Mucosa of rectum (tissue), 2 donors: ENCODE measurements around the gene TOP2A.

ENCODE experiments used
- H3K27ac ChIP-seq, 2 donors: one replicate each; pipeline ENCODE4 v1.7.0; 2013; ENCODE audit warnings: inconsistent platforms in 2 of 2, low read depth in 2 of 2, low read length in 2 of 2
- H3K27me3 ChIP-seq, 2 donors: one replicate each; pipeline ENCODE4 v1.7.0; 2013; ENCODE audit warnings: low read length in 2 of 2; ENCODE audit not compliant: control insufficient read depth in 2 of 2, insufficient read depth in 2 of 2
- H3K36me3 ChIP-seq, 2 donors: one replicate each; pipeline ENCODE4 v1.7.0; 2013; ENCODE audit warnings: low read length in 2 of 2; ENCODE audit not compliant: control insufficient read depth in 2 of 2, insufficient read depth in 2 of 2
- H3K4me1 ChIP-seq, 2 donors: one replicate each; pipeline ENCODE4 v1.7.0; 2013; ENCODE audit warnings: low read length in 2 of 2, mild to moderate bottlenecking in 1 of 2; ENCODE audit not compliant: control insufficient read depth in 2 of 2, insufficient read depth in 2 of 2
- H3K4me3 ChIP-seq, 2 donors: one replicate each; pipeline ENCODE4 v1.7.0; 2013; ENCODE audit warnings: low read length in 2 of 2
- H3K9ac ChIP-seq, 2 donors: one replicate each; pipeline ENCODE4 v1.7.0; 2013; ENCODE audit warnings: low read length in 2 of 2, low read depth in 1 of 2, mild to moderate bottlenecking in 1 of 2
- H3K9me3 ChIP-seq, 2 donors: one replicate each; pipeline ENCODE4 v1.7.0; 2013; ENCODE audit warnings: low read length in 2 of 2; ENCODE audit not compliant: control insufficient read depth in 2 of 2
- donor health status: healthy.
- donor health status: Normal muscosa, but diverticular disease.

TOP2A gene

DNA sequence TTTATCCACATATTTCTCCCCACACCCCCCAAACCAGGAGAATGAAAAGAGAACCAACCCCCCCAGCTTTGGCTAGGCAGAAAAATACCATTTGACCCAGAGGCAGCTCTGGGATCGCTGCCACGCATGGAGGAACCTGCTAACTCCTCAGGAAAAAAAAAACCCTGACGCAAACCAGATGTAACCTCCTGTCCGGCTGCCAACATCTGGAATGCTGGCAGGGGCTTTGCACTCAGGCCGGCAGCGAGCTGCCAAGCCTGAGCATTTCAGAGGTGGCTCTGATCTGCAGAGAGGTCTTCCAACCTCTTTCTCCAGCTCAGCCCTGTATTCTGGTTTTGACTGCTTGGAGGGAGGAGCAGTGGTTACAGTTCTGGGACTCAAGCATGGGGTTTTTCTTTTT lies 33.7 kb upstream of the TOP2A start:
- H3K36me3 ChIP-seq: peaks cover 29 to 34% of the 10 kb centered on the region in 2 donors
- H3K27me3 ChIP-seq: no peaks in the 10 kb centered on the region
- peaks cover 37 to 49% of the 10 kb centered on the region in 2 donors for H3K4me1 ChIP-seq
- H3K9me3 ChIP-seq: no peaks in the 10 kb centered on the region
- H3K9ac ChIP-seq: peak overlapping the region in 1 of 2 donors; percentile 15
- no peak overlapping the region for H3K4me3 ChIP-seq
- H3K27ac ChIP-seq: peak overlapping the region in 1 of 2 donors; percentile 42

DNA sequence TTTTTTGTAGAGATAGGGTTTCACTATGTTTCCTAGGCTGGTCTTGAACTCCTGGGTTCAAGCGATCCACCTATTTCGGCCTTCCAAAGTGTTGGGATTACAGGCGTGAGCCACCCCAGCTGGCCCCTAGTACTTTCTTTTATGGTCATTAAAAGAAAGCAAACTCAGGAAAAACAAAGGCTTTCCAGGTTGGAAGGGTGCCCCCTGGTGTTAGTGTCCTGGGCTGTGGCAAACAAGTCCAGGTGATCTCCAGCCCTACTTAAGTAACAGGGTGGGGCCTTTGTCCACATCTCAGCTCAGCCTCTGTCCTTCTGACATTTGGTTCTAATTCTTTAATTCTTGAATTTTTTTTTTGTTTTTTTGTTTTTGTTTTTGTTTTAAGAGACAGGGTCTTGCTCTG lies 32.5 kb upstream of the TOP2A start:
- Histone ChIP-seq H3K4me3 (no peak overlapping the region), H3K36me3 (peaks cover 21 to 26% of the 10 kb centered on the region in 2 donors), H3K27me3 (no peaks in the 10 kb centered on the region), H3K27ac (peak overlapping the region; percentile 18 to 75), H3K9me3 (no peaks in the 10 kb centered on the region), H3K4me1 (peaks cover 48 to 60% of the 10 kb centered on the region in 2 donors), H3K9ac (no peak overlapping the region)

DNA sequence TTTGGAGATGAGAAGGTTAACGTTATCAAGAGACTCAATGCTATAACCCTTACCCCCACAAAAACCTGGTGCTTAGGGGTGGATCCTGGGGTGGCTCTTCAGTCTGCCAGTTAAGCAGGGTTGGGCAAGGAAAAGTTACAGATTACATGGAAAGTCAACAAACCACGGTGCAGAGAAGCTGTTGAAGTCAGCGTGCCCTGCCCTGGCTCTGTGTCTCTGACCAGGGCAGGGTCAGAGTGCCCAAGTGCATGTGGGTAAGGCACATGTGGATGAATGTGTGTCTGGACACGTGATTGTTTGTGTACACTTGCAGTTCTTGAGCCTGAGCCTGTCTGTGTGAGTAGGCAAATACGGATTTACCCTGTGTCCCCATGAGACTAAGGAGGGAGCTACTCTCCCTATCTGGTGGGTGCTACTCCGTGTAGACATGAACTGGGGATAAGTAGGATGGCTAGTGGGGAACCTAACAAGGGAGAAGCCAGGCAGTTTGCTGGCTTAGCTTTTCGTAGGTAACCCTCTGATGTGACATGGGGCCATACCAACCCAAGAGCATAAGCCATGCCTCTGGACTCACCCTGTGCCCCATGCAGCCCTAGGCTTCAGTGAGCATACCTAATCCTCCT lies 31.1 kb upstream of the TOP2A start:
- peak overlapping the region; percentile 84 to 92 for H3K27ac ChIP-seq
- no peaks in the 10 kb centered on the region for H3K9me3 ChIP-seq
- peak overlapping the region; percentile 20 to 38 for H3K4me3 ChIP-seq
- no peaks in the 10 kb centered on the region for H3K27me3 ChIP-seq
- peak overlapping the region; percentile 63 to 72 for H3K9ac ChIP-seq
- H3K36me3 ChIP-seq: peaks cover 11 to 16% of the 10 kb centered on the region in 2 donors
- H3K4me1 ChIP-seq: peaks cover 54 to 69% of the 10 kb centered on the region in 2 donors

DNA sequence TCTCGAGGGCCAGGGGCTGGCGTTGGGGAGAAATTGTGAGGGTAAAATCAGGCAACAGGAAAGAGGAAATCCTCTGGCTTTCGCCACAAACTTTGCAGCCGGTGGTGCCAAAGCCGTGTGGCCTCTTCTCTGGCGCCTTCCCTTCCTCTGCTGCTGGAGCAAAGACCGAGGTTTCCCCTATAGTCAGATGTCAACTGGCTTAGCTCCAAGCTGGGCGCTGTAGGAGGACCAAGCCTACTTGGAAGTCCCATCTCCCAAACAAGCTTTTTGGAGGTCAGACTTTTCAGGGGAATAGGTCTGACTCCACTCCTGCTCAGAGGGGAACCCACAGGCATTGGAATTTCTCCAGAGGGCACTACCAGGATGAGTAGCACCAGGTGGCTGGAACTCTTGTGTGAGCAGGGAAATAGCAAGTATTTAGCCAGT lies 30.5 kb upstream of the TOP2A start:
- no peaks in the 10 kb centered on the region for H3K27me3 ChIP-seq
- H3K4me3 ChIP-seq: peak overlapping the region; percentile 20 to 38
- peaks cover 6 to 11% of the 10 kb centered on the region in 2 donors for H3K36me3 ChIP-seq
- no peaks in the 10 kb centered on the region for H3K9me3 ChIP-seq
- H3K9ac ChIP-seq: peak overlapping the region; percentile 63 to 72
- peak overlapping the region; percentile 84 to 92 for H3K27ac ChIP-seq
- peaks cover 54 to 69% of the 10 kb centered on the region in 2 donors for H3K4me1 ChIP-seq

DNA sequence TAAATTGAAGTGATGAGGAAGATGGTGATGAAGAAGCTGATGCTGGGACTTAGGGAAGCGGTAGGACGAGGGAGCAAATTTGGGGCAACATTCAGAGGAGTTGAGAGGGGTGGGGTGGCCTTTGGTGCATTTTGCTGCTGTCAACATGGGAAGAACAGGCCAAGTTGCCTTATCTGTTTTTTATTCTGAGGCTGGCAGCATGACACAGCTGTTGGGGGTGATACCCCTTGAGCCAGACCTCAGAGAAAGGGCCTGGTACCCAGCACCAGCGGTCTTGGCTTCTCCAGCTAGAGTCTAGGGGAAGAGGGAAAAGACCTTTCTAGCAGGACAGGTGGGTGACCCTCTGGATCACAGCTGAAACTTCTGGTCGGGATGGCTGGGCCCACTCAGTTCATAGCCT lies 30.1 kb upstream of the TOP2A start:
- peaks cover 55 to 69% of the 10 kb centered on the region in 2 donors for H3K4me1 ChIP-seq
- H3K36me3 ChIP-seq: peaks cover 2 to 7% of the 10 kb centered on the region in 2 donors
- peak overlapping the region; percentile 63 to 72 for H3K9ac ChIP-seq
- H3K4me3 ChIP-seq: peak overlapping the region; percentile 20 to 38
- no peaks in the 10 kb centered on the region for H3K27me3 ChIP-seq
- H3K27ac ChIP-seq: peak overlapping the region; percentile 84 to 92
- no peaks in the 10 kb centered on the region for H3K9me3 ChIP-seq

DNA sequence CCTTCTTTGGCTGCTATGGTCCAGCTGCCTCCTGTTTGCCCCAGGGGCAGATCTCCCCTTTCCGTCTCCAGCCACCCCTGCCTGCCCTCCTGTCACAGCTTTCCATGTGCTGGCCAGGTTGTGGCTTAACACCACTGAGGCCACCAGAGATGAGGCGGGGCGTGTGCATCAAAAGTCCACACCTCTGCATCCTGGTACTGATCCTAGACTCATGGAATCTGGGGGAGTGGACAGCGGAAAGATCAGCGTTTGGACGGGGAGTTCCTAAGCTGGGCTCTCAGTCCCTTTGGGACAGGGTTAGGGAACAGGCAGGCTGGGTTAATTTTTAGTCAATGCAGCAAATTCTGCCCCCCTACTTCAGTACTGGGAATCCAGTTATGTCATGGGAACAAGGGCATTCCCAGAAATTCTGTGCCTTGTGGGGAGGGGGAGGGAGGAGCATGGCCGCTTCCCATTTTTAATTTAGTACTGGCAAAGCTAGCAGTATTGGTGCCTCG lies 29.5 kb upstream of the TOP2A start:
- Histone ChIP-seq H3K27me3 (no peaks in the 10 kb centered on the region), H3K36me3 (peaks cover 0 to under 1% of the 10 kb centered on the region in 2 donors), H3K4me3 (peak overlapping the region; percentile 38 to 62), H3K27ac (peak overlapping the region; percentile 84 to 92), H3K9ac (peak overlapping the region; percentile 63 to 72), H3K9me3 (no peaks in the 10 kb centered on the region), H3K4me1 (peaks cover 61 to 73% of the 10 kb centered on the region in 2 donors)

DNA sequence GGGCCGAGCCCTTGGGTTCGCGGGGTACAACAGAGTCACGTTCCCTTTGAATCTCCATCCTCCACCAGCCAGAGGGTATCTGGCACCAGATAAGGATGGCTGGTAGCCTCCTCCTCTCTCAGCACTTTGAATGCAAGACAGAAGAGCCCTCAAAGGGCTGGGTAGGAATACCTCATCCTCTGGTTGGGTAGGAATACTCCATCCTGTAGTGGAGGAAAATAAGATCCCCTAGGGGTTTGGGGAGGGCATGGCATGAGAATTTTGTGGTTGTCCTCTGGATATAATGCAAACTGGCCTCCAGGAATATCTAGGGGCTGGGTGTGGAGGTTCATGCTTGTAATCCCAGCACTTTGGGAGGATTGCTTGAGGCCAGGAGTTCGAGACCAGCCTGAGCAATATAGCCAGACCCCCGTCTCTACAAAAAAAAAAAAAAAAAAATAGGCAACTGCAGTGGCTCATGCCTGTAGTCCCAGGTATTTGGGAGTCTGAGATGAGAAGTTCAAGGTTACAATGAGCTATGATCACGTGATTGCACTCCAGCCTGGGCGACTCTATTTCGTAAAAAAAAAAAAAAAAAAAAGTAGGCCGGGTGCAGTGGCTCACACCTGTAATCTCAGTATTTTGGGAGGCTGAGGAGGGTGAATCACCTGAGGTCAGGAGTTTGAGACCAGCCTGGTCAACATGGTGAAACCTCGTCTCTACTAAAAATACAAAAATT lies 28.2 kb upstream of the TOP2A start:
- peaks cover 59 to 72% of the 10 kb centered on the region in 2 donors for H3K4me1 ChIP-seq

DNA sequence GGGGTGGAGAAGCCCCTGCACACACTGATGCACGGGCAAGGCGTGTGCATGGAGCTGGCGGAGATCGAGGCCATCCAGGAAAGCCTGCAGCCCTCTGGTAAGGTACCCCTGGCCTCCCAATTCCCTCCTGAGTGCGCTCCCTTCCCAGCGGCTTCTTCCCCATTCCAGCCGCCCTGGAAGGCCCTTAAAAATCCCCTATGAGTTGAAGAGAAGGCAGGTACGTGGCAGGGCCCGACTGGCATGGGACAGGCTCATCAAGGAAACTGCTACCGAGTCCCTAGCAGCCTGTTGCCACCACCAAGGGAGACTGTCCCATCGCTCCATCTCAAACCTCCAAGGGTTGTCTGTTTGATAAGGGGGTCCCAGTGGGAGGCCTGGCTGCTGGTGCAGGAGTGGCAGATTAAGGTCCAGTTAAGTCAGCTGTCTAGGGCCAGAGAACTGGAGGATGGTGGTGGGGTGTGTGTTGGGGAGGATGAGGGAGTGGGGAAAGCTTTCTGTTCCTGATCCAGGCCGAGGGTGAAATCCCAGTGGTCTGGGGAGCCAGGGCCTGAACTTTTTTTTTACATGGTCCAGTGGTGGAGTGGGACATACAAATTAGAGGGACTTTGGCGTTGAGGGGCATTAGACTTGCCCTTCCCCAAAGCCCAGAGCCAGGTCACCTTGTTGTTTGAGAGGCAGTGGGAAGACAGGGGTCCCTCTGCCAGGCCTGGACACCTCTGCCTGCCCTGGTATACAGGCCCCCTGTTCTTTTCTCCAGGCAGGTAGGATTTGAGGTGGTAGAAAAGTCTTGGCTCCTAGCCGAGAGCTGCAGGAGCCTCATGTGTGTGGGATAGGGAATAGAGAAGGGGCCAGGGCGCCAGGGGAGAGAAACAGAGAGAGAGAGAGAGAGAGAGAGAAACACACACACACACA lies 26.5 kb upstream of the TOP2A start:
- H3K4me3 ChIP-seq: peak overlapping the region; percentile 90

More for the DNA sequence above, 28.2 kb upstream of the TOP2A start:
- Histone ChIP-seq H3K9me3 (no peaks in the 10 kb centered on the region), H3K4me3 (peak overlapping the region; percentile 90), H3K9ac (peak overlapping the region; percentile 92 to 93), H3K27ac (peak overlapping the region; percentile 84 to 92), H3K27me3 (no peaks in the 10 kb centered on the region), H3K36me3 (no peaks in the 10 kb centered on the region)

DNA sequence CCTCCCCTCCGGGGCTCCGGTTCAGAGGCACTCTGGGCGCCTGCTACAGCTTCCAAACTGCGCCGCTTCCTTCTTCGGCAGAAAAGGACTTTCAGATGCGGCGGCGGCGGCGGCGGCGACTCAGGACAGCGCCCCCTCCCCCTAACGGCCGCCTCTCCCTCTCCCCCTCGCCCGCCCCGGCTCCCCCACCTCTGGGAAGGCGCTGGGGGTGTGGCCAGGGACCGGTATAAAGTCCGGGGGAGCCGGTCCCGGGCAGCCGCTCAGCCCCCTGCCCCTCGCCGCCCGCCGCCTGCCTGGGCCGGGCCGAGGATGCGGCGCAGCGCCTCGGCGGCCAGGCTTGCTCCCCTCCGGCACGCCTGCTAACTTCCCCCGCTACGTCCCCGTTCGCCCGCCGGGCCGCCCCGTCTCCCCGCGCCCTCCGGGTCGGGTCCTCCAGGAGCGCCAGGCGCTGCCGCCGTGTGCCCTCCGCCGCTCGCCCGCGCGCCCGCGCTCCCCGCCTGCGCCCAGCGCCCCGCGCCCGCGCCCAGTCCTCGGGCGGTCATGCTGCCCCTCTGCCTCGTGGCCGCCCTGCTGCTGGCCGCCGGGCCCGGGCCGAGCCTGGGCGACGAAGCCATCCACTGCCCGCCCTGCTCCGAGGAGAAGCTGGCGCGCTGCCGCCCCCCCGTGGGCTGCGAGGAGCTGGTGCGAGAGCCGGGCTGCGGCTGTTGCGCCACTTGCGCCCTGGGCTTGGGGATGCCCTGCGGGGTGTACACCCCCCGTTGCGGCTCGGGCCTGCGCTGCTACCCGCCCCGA lies 25.7 kb upstream of the TOP2A start, which contains the start of gene IGFBP4:
IGFBP4 (plus strand) TSS at position 255 of the 792 bp plus-strand sequence; CDS start at position 541, 286 bp downstream.
- H3K27ac ChIP-seq: peak within 1 kb of the TSS; percentile 84 to 92
- peak within 1 kb of the TSS; percentile 92 to 93 for H3K9ac ChIP-seq
- no peaks in the 10 kb centered on the region for H3K36me3 ChIP-seq
- peak within 1 kb of the TSS; percentile 90 for H3K4me3 ChIP-seq
- peaks cover 45 to 49% of the 10 kb centered on the region in 2 donors for H3K4me1 ChIP-seq
- no peaks in the 10 kb centered on the region for H3K27me3 ChIP-seq
- no peaks in the 10 kb centered on the region for H3K9me3 ChIP-seq

More for the DNA sequence above, 26.5 kb upstream of the TOP2A start:
- H3K4me1 ChIP-seq: peaks cover 53 to 58% of the 10 kb centered on the region in 2 donors
- H3K9me3 ChIP-seq: no peaks in the 10 kb centered on the region
- no peaks in the 10 kb centered on the region for H3K36me3 ChIP-seq
- H3K9ac ChIP-seq: peak overlapping the region; percentile 92 to 93
- no peaks in the 10 kb centered on the region for H3K27me3 ChIP-seq
- H3K27ac ChIP-seq: peak overlapping the region; percentile 84 to 92
